ENCODE measurements around the gene TNK2.
"Not testable (repeated sequence)": the region's sequence is repeated elsewhere in the genome, so short reads cannot be mapped to it uniquely, and the experiment has no call there.

TNK2 gene

GRCh38 chr3:195880037-195880431 lies 28.3 kb downstream of the TNK2 start:
- Mint-ChIP-seq H3K36me3 (ENCODE audit: low read depth) (peaks cover 18% of the 10 kb centered on the region), H3K4me1 (ENCODE audit: low read depth) (peaks cover 2% of the 10 kb centered on the region), H3K9me3 (no peaks in the 10 kb centered on the region), H3K27me3 (ENCODE audit: low read depth) (no peaks in the 10 kb centered on the region), H3K27ac (no peak overlapping the region), H3K4me3 (no peak overlapping the region)
- no peak for DNase-seq (ENCODE audit: low spot score)

- Mint-ChIP-seq H3K4me1 (ENCODE audit: low read depth) (peaks cover 2% of the 10 kb centered on the region), H3K4me3 (no peak overlapping the region), H3K9me3 (no peaks in the 10 kb centered on the region), H3K27ac (no peak overlapping the region), H3K36me3 (ENCODE audit: low read depth) (peaks cover 18% of the 10 kb centered on the region), H3K27me3 (ENCODE audit: low read depth) (no peaks in the 10 kb centered on the region)
- DNase-seq (ENCODE audit: low spot score) = no peak
Observed at GRCh38 chr3:195879416-195880036, 28.8 kb downstream of the TNK2 start.

- DNase-seq (ENCODE audit: low spot score) = no peak
- H3K4me3 Mint-ChIP-seq = no peak overlapping the region
- peaks cover 2% of the 10 kb centered on the region for H3K4me1 Mint-ChIP-seq (ENCODE audit: low read depth)
- H3K27ac Mint-ChIP-seq = no peak overlapping the region
- no peaks in the 10 kb centered on the region for H3K9me3 Mint-ChIP-seq
- H3K36me3 Mint-ChIP-seq (ENCODE audit: low read depth) = peaks cover 14% of the 10 kb centered on the region
- no peaks in the 10 kb centered on the region for H3K27me3 Mint-ChIP-seq (ENCODE audit: low read depth)
Observed at GRCh38 chr3:195878424-195879274, 29.7 kb downstream of the TNK2 start.

- Mint-ChIP-seq H3K4me1 (ENCODE audit: low read depth) (peaks cover 2% of the 10 kb centered on the region), H3K9me3 (no peaks in the 10 kb centered on the region), H3K27ac (no peak overlapping the region), H3K4me3 (no peak overlapping the region), H3K36me3 (ENCODE audit: low read depth) (peaks cover 11% of the 10 kb centered on the region), H3K27me3 (ENCODE audit: low read depth) (no peaks in the 10 kb centered on the region)
- DNase-seq (ENCODE audit: low spot score) = no peak
Observed at GRCh38 chr3:195877767-195878423, 30.5 kb downstream of the TNK2 start.

- Mint-ChIP-seq H3K27ac (peak overlapping the region; percentile 60), H3K4me3 (no peak overlapping the region), H3K27me3 (ENCODE audit: low read depth) (no peaks in the 10 kb centered on the region), H3K9me3 (no peaks in the 10 kb centered on the region), H3K36me3 (ENCODE audit: low read depth) (peaks cover 11% of the 10 kb centered on the region), H3K4me1 (ENCODE audit: low read depth) (peaks cover 2% of the 10 kb centered on the region)
- DNase-seq (ENCODE audit: low spot score) = no peak
Observed at GRCh38 chr3:195877136-195877715, 31.1 kb downstream of the TNK2 start.

DNA sequence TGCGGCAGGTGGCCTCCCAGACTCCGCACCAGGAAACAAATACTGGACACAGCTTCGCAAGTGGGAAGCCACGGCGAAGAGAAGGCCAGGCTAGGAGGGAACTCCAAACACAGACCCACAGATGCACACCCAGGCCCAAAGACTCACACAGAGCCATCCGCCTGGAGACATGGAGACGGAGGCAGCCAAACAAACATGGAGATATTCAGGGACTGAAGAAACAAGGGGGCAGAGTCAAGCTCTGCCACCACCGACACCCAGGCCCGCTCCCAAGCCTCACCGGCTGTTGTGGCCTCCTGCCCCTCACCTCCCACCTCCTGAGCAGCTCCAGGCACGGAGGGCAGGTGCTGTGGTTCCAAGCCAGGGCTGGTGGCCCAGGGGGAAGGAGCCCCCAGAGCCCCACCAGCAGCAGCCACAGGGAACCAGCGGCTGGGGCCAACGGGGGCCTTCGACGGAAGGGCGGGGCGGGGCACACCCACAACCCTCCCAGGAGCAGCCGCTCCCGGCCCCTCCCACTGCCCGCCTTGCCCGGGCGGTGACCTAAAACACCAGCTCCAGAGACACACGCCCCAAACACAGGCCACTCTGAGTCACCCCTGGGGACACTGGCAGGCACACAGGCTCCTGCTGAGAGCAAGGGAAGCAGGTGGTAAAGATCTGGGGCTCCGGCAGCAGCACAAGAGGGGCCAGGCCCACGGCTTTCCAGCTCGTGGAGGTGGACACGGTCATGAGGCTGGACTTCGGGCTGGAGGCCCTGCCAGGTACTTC lies 31.9 kb downstream of the TNK2 start:
- Mint-ChIP-seq H3K9me3 (no peaks in the 10 kb centered on the region), H3K27me3 (ENCODE audit: low read depth) (no peaks in the 10 kb centered on the region), H3K4me3 (no peak overlapping the region), H3K36me3 (ENCODE audit: low read depth) (peaks cover 11% of the 10 kb centered on the region), H3K27ac (no peak overlapping the region), H3K4me1 (ENCODE audit: low read depth) (peaks cover 2% of the 10 kb centered on the region)
- no peak for DNase-seq (ENCODE audit: low spot score)

- Mint-ChIP-seq H3K4me1 (ENCODE audit: low read depth) (peaks cover 2% of the 10 kb centered on the region), H3K4me3 (no peak overlapping the region), H3K9me3 (no peaks in the 10 kb centered on the region), H3K27ac (no peak overlapping the region), H3K27me3 (ENCODE audit: low read depth) (no peaks in the 10 kb centered on the region), H3K36me3 (ENCODE audit: low read depth) (peaks cover 11% of the 10 kb centered on the region)
- DNase-seq (ENCODE audit: low spot score) = no peak
Observed at GRCh38 chr3:195875482-195876236, 32.7 kb downstream of the TNK2 start.

DNA sequence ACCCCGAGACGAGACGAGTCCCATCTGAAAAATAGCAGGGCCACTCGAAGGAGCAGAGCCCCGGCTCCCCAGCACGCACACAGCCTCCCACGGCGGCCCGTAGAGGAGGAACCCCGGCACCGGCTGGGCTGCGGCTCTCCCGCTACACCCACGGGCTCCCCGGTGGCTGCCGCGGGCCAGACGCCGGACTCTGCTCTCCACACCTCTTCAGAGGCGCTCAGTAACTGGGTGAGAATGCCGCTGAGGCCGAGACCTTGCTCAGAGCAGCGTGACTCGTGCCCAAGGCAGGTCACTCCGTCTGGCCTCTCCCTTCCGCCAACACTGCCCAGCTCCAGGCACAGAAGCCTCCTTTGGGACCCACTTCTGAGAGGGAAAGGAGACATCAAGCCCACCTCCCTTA lies 34.4 kb downstream of the TNK2 start:
- no peak overlapping the region for H3K4me3 Mint-ChIP-seq
- no peak for DNase-seq (ENCODE audit: low spot score)
- H3K27ac Mint-ChIP-seq = no peak overlapping the region
- H3K36me3 Mint-ChIP-seq (ENCODE audit: low read depth) = peaks cover 9% of the 10 kb centered on the region
- peaks cover 2% of the 10 kb centered on the region for H3K4me1 Mint-ChIP-seq (ENCODE audit: low read depth)
- no peaks in the 10 kb centered on the region for H3K9me3 Mint-ChIP-seq
- H3K27me3 Mint-ChIP-seq (ENCODE audit: low read depth) = no peaks in the 10 kb centered on the region

- H3K4me1 Mint-ChIP-seq (ENCODE audit: low read depth) = peaks cover 2% of the 10 kb centered on the region
- no peak overlapping the region for H3K27ac Mint-ChIP-seq
- H3K9me3 Mint-ChIP-seq = no peaks in the 10 kb centered on the region
- no peak for DNase-seq (ENCODE audit: low spot score)
- H3K4me3 Mint-ChIP-seq = no peak overlapping the region
- peaks cover 9% of the 10 kb centered on the region for H3K36me3 Mint-ChIP-seq (ENCODE audit: low read depth)
- no peaks in the 10 kb centered on the region for H3K27me3 Mint-ChIP-seq (ENCODE audit: low read depth)
Observed at GRCh38 chr3:195873281-195873887, 35.0 kb downstream of the TNK2 start.

DNA sequence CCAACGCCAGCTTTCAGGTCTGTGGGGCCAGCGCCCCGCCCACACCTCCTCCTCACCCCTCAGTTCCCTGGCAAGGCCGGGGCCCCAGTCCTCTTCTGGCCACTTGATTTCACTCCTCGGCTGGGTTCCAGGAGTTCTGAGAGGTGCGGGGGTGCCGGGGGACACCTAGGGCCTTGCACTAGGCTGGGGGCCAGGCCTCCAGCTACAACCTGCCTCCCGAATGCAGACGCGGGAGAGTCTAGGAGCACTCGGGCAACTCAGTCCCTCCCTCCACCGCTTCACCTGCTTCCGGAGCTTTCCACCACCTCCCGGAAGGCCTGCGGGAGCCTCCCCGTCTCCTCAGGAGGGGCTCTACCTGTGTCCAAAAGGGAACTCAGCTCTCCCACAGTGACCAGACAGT lies 35.6 kb downstream of the TNK2 start:
- DNase-seq (ENCODE audit: low spot score) = no peak
- no peaks in the 10 kb centered on the region for H3K9me3 Mint-ChIP-seq
- no peaks in the 10 kb centered on the region for H3K27me3 Mint-ChIP-seq (ENCODE audit: low read depth)
- peaks cover 9% of the 10 kb centered on the region for H3K36me3 Mint-ChIP-seq (ENCODE audit: low read depth)
- no peak overlapping the region for H3K27ac Mint-ChIP-seq
- peaks cover 2% of the 10 kb centered on the region for H3K4me1 Mint-ChIP-seq (ENCODE audit: low read depth)
- no peak overlapping the region for H3K4me3 Mint-ChIP-seq

GRCh38 chr3:195872097-195872496 lies 36.3 kb downstream of the TNK2 start:
- Mint-ChIP-seq H3K27ac (no peak overlapping the region), H3K36me3 (ENCODE audit: low read depth) (peaks cover 5% of the 10 kb centered on the region), H3K27me3 (ENCODE audit: low read depth) (no peaks in the 10 kb centered on the region), H3K4me1 (ENCODE audit: low read depth) (peaks cover 2% of the 10 kb centered on the region), H3K9me3 (no peaks in the 10 kb centered on the region), H3K4me3 (no peak overlapping the region)
- no peak for DNase-seq (ENCODE audit: low spot score)

- not testable (repeated sequence) for H3K36me3 Mint-ChIP-seq (ENCODE audit: low read depth); DNase-seq (ENCODE audit: low spot score); H3K27me3 Mint-ChIP-seq (ENCODE audit: low read depth); H3K4me1 Mint-ChIP-seq (ENCODE audit: low read depth); H3K9me3 Mint-ChIP-seq; H3K4me3 Mint-ChIP-seq; H3K27ac Mint-ChIP-seq
Observed at GRCh38 chr3:195871686-195872085, 36.7 kb downstream of the TNK2 start.

- H3K9me3 Mint-ChIP-seq = no peaks in the 10 kb centered on the region
- no peak for DNase-seq (ENCODE audit: low spot score)
- H3K27ac Mint-ChIP-seq = no peak overlapping the region
- H3K4me1 Mint-ChIP-seq (ENCODE audit: low read depth) = no peaks in the 10 kb centered on the region
- H3K36me3 Mint-ChIP-seq (ENCODE audit: low read depth) = peaks cover 7% of the 10 kb centered on the region
- H3K27me3 Mint-ChIP-seq (ENCODE audit: low read depth) = no peaks in the 10 kb centered on the region
- no peak overlapping the region for H3K4me3 Mint-ChIP-seq
Observed at GRCh38 chr3:195870937-195871336, 37.4 kb downstream of the TNK2 start.

Measured in T-helper 2 cell treated with Interferon-gamma antibody and Interleukin-4, amounts not matched to agents 5 μg/mL and 100 μg/mL, for 36 hours (primary cell).